ENCODE measurements around the gene ZNF480.

GRCh38 chr19:52296773-52297600, at the start of gene ZNF480:
- TF ChIP-seq CTCF (IDR thresholded peaks at IDR 0.05), result peak in 2 of 12 donors; percentile 6 to 16
- TF ChIP-seq POLR2A (IDR thresholded peaks at IDR 0.05), result peak in 1 of 2 donors; percentile 48
